ENCODE measurements around the gene MGMT. TPM values are rescaled to one million over a fixed set of nuclear protein-coding genes. Genes with fewer than 3 reads are reported as not detected.

The MGMT gene
- total RNA-seq, 2 donors from 2014 or later, result 28.6 to 33.7 TPM

DNA sequence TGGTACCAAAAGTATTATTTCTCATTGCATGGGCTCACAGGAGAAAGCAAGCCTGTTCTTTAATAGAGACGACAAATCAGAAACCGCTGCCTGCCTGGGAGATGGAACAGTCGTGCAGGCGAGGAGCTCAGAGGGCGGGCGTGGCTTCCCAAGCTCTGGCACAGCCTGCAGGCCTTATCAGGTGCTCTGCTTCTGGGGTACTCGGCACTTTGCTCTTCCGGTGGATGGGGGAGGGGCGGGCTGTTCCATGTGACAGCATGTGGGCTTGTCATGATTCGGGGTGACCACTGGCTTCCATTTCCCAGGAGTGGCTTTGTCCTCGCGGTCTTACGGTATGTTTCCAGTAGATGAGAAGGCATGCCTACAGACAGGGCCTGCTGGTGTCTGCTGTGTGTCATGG is 228.6 kb downstream of the MGMT start:
- Histone ChIP-seq H3K27ac (ENCODE audit: low read depth, low read length) (no peak overlapping the region), H3K9me3 (ENCODE audit: control insufficient read depth, low read length) (no peaks in the 10 kb centered on the region), H3K27me3 (ENCODE audit: control insufficient read depth, insufficient read depth, low read length, poor library complexity, severe bottlenecking) (no peaks in the 10 kb centered on the region), H3K4me3 (ENCODE audit: low read length) (no peak overlapping the region), H3K36me3 (ENCODE audit: control insufficient read depth, insufficient read depth, low read length) (no peaks in the 10 kb centered on the region), H3K4me1 (ENCODE audit: control insufficient read depth, insufficient read depth, low read length) (no peaks in the 10 kb centered on the region), H3K9ac (ENCODE audit: extremely low read depth, low read length, poor library complexity, severe bottlenecking) (no peak overlapping the region)
- H3K4me1 Mint-ChIP-seq, result peaks cover 6% of the 10 kb centered on the region
- no peak overlapping the region for H3K27ac Mint-ChIP-seq
- no peak overlapping the region for H3K4me3 Mint-ChIP-seq
- no peaks in the 10 kb centered on the region for H3K36me3 Mint-ChIP-seq (ENCODE audit: low read depth)
- WGBS, 2 experiments (ENCODE audit: insufficient coverage in 1 of 2, insufficient read length in 1 of 2), result 92 to 94% methylated on average over 9 to 13 of the region's 13 CpGs
- H3K9me3 Mint-ChIP-seq, result no peaks in the 10 kb centered on the region
- DNase-seq, result peak; percentile 28
- TF ChIP-seq, protein P1, sequence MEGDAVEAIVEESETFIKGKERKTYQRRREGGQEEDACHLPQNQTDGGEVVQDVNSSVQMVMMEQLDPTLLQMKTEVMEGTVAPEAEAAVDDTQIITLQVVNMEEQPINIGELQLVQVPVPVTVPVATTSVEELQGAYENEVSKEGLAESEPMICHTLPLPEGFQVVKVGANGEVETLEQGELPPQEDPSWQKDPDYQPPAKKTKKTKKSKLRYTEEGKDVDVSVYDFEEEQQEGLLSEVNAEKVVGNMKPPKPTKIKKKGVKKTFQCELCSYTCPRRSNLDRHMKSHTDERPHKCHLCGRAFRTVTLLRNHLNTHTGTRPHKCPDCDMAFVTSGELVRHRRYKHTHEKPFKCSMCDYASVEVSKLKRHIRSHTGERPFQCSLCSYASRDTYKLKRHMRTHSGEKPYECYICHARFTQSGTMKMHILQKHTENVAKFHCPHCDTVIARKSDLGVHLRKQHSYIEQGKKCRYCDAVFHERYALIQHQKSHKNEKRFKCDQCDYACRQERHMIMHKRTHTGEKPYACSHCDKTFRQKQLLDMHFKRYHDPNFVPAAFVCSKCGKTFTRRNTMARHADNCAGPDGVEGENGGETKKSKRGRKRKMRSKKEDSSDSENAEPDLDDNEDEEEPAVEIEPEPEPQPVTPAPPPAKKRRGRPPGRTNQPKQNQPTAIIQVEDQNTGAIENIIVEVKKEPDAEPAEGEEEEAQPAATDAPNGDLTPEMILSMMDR (conservative IDR thresholded peaks at IDR 0.05), result no peak
- no peaks in the 10 kb centered on the region for H3K27me3 Mint-ChIP-seq (ENCODE audit: insufficient read depth)

DNA sequence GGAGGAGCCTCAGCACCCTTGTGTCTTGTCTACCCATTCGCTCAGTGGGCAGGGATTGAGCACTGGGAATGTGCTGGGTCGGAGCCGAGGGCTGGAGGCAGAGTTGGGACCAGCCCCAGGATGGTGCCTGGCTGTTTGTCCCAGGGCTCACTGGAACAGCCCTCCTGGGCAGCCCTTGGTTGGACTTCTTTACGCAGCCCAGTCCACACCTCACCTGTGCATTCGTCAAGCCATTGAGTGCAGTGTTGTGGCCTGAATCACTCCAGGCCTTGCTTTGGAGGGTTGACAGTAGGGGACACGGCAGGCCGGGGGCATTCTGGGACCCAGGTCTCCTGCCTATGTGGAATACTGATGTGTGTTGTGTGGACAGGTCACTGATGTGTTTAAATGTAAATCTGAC is 229.6 kb downstream of the MGMT start:
- no peak for DNase-seq
- H3K9ac ChIP-seq (ENCODE audit: extremely low read depth, low read length, poor library complexity, severe bottlenecking), result no peak overlapping the region
- 92 to 93% methylated on average over 2 to 7 of the region's 7 CpGs for WGBS, 2 experiments (ENCODE audit: insufficient coverage in 1 of 2, insufficient read length in 1 of 2)
- H3K9me3 ChIP-seq (ENCODE audit: control insufficient read depth, low read length), result no peaks in the 10 kb centered on the region
- H3K36me3 ChIP-seq (ENCODE audit: control insufficient read depth, insufficient read depth, low read length), result no peaks in the 10 kb centered on the region
- Mint-ChIP-seq H3K4me3 (no peak overlapping the region), H3K36me3 (ENCODE audit: low read depth) (no peaks in the 10 kb centered on the region), H3K4me1 (peaks cover 6% of the 10 kb centered on the region), H3K9me3 (no peaks in the 10 kb centered on the region), H3K27ac (no peak overlapping the region), H3K27me3 (ENCODE audit: insufficient read depth) (no peaks in the 10 kb centered on the region)
- H3K4me1 ChIP-seq (ENCODE audit: control insufficient read depth, insufficient read depth, low read length), result no peaks in the 10 kb centered on the region
- TF ChIP-seq, protein P1 (conservative IDR thresholded peaks at IDR 0.05), result no peak
- no peaks in the 10 kb centered on the region for H3K27me3 ChIP-seq (ENCODE audit: control insufficient read depth, insufficient read depth, low read length, poor library complexity, severe bottlenecking)
- no peak overlapping the region for H3K4me3 ChIP-seq (ENCODE audit: low read length)
- no peak overlapping the region for H3K27ac ChIP-seq (ENCODE audit: low read depth, low read length)

DNA sequence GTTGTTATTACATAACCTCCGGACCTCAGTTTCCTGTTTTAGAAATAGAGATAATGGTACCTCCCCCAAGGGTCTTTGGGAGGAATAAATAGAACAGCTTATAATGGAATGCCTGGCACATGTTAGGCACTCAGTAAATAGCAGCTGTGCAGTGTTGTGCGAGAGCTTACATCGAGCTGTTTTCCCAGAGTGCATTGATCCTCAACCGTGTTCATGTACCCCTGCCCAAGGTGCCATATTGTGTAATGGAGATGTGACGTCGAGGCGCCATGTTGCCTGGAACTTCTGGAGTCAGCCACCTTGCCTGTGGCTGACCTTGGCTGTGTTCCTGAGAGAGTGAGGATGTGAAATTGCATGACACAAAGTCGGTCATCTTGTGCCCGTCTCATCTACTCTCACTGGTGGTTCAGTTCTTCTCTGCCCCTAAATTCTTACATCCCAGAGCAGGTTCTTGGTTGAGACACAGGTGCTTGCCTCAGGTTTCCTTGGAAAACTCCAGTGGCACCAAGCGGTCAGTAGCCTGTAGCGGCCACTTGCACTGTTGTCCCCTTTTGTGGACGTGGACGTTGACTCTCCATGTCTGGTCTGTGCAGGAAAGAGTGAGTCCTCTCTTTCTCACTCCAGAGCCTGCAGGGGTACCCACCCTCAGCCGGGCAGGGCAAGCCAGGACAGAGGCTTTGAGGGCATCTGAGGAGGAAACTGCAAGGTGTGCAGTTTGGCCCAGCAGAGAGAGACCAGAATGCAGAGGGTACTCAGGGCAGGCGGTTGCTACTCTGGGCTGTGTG is 230.6 kb downstream of the MGMT start:
- WGBS, 2 experiments (ENCODE audit: insufficient coverage in 1 of 2, insufficient read length in 1 of 2), result 93 to 97% methylated on average over 13 to 15 of the region's 15 CpGs
- H3K4me3 ChIP-seq (ENCODE audit: low read length), result no peak overlapping the region
- Mint-ChIP-seq H3K4me1 (peaks cover 6% of the 10 kb centered on the region), H3K27me3 (ENCODE audit: insufficient read depth) (no peaks in the 10 kb centered on the region), H3K27ac (no peak overlapping the region), H3K4me3 (no peak overlapping the region), H3K9me3 (no peaks in the 10 kb centered on the region), H3K36me3 (ENCODE audit: low read depth) (no peaks in the 10 kb centered on the region)
- H3K4me1 ChIP-seq (ENCODE audit: control insufficient read depth, insufficient read depth, low read length), result no peaks in the 10 kb centered on the region
- TF ChIP-seq, protein P1 (conservative IDR thresholded peaks at IDR 0.05), result no peak
- no peaks in the 10 kb centered on the region for H3K9me3 ChIP-seq (ENCODE audit: control insufficient read depth, low read length)
- H3K27ac ChIP-seq (ENCODE audit: low read depth, low read length), result no peak overlapping the region
- no peaks in the 10 kb centered on the region for H3K36me3 ChIP-seq (ENCODE audit: control insufficient read depth, insufficient read depth, low read length)
- DNase-seq, result peak; percentile 18
- no peaks in the 10 kb centered on the region for H3K27me3 ChIP-seq (ENCODE audit: control insufficient read depth, insufficient read depth, low read length, poor library complexity, severe bottlenecking)
- no peak overlapping the region for H3K9ac ChIP-seq (ENCODE audit: extremely low read depth, low read length, poor library complexity, severe bottlenecking)

All from endodermal cell (in vitro differentiated cells).